GM03348 (cell line): Measurements from ENCODE around the gene PGAP3.
A peak's percentile ranks its signal among the peaks of the same experiment; 100 is the strongest.
"Not testable (repeated sequence)": the region's sequence is repeated elsewhere in the genome, so short reads cannot be mapped to it uniquely, and the experiment has no call there.

Experiments
- DNase-seq: peaks from one replicate; pipeline ENCODE4 v3.0.0; 2012; ENCODE audit warnings: low spot score

PGAP3 gene, protein sequence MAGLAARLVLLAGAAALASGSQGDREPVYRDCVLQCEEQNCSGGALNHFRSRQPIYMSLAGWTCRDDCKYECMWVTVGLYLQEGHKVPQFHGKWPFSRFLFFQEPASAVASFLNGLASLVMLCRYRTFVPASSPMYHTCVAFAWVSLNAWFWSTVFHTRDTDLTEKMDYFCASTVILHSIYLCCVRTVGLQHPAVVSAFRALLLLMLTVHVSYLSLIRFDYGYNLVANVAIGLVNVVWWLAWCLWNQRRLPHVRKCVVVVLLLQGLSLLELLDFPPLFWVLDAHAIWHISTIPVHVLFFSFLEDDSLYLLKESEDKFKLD

DNA sequence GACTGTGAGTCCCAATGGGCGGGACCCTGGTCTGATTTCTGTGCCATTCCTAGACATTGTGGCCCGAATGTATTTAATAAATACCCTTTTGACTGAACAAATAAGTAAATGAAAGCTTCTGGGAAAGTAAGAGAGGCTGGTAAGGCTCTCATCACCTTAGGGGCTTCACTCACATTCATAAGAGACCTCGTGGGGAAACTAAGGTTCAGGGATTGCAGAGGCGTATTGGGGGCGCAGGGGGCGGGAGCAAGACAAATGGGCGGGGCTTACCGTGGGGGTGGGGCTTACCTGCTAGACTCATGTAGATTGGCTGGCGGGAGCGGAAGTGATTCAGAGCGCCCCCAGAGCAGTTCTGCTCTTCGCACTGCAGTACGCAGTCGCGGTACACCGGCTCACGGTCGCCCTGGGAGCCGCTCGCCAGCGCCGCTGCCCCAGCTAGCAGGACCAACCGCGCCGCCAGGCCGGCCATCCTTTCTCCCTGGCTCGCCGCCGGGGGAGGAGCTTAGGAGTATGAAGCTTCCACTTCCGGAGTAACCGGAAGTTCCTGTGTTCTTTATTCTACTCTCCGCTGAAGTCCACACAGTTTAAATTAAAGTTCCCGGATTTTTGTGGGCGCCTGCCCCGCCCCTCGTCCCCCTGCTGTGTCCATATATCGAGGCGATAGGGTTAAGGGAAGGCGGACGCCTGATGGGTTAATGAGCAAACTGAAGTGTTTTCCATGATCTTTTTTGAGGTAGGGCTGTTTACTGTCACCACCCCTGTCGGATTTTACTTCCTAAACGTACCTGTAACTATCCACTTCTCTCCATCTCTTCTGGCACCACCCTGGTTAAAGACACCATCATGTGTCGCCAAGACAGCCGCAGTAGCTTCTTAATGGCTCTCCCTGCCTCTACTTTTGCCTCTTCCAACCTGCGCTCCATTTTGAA is at the start of gene PGAP3:
Gene PGAP3 (minus strand): TSS at position 512 of the 929 bp plus-strand sequence. CDS start 43 bp downstream, at position 469.
- peak; percentile 95 for DNase-seq

DNA sequence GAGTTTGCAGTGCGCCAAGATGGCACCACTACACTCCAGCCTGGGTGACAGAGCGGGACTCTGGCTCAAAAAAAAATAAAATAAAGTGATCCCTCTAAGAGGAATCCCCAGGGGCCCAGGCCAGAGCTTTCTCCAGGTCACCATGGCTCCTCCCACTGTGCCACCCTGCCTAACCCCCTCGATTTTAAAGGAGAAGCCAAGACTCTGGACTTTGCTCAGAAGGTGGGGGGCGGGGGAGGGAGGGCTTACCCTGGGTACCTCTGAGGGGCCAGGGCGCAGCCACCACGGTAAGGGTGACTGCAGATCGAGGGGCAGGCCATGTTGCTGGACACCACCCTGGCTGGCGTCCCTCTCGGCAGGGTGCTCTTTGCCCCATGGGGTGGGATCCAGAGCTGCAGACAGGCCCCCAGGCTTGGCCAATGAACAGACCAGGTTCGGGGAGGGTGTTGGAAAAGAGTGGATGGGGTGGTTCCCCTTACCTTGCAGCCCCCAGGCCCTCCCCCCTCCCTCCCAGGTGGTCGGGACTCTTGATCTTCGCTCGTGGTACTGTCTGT is 49.4 kb upstream of the PGAP3 start:
- DNase-seq, result no peak

DNA sequence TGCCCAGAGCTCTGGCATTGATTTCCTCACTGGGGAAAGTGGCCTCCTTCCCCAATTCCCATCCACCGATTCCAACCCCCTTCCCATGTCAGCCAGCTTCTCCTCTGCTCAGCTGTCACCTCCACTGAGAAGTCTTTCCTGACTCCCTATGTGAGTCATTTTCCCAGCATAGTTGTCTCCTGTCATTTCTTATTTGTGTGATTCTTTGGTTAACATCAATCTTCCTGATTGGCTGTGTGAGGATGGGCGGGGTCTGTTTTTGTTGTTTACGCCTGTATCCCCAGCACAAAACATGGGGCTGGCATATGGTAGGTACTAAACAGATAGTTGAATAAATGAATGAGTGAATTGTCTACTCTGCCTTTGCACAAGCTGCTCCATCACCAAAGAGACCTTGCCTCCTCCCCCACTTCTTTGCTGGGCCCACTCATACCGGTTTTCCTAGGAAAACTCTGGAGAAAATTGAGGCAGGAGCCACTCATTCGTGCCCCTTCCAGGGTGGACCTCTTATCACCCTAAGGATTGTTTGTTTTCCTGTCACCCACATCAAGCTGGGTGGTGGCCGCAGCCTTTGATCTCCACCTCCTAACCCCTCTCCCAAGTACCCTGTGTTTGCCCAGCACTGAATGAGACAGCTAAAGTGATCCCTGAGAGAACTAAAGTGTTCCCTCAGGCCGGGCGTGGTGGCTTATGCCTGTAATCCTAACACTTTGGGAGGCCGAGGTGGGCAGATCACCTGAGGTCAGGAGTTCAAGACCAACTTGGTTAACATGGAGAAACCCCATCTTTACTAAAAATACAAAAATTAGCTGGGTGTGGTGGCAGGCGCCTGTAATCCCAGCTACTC is 48.7 kb upstream of the PGAP3 start:
- DNase-seq, result no peak

DNA sequence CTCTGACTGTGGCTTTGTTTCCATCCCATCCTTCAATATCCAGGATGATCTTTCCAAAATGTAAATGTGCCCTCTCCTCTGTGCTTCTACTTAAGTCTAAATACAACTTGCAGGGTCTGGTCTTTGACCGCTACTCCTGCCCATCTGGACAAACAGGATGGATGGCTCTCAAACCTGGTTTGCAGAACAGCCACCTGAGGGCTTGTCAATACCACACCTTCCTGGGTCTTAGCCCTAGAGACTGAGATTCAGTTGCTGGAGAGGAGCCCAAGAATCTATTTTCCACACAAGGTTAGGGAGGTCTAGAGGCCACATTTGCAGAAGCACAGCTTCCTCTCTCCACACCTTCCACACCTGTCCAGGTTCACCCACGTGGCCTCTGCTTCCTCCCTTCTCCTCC is 48.0 kb upstream of the PGAP3 start:
- no peak for DNase-seq

DNA sequence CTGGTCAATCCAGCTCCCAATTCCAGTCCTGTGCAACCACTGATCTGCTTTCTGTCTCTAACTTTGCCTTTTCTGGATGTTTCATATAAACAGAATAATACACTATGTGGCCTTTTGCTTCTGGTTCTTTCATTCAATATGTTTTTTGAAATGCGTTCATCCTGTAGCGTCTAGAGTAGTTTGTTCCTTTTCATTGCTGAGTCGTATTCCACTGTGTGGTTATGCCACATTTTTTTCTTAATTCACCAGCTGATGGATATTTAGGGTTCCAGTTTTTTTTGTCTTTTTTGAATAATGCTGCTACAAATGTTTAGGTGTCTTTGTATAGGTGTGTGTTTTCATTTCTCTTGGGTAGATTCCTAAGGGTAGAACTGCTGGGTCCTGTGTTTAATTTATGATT is 44.7 kb upstream of the PGAP3 start:
- no peak for DNase-seq

DNA sequence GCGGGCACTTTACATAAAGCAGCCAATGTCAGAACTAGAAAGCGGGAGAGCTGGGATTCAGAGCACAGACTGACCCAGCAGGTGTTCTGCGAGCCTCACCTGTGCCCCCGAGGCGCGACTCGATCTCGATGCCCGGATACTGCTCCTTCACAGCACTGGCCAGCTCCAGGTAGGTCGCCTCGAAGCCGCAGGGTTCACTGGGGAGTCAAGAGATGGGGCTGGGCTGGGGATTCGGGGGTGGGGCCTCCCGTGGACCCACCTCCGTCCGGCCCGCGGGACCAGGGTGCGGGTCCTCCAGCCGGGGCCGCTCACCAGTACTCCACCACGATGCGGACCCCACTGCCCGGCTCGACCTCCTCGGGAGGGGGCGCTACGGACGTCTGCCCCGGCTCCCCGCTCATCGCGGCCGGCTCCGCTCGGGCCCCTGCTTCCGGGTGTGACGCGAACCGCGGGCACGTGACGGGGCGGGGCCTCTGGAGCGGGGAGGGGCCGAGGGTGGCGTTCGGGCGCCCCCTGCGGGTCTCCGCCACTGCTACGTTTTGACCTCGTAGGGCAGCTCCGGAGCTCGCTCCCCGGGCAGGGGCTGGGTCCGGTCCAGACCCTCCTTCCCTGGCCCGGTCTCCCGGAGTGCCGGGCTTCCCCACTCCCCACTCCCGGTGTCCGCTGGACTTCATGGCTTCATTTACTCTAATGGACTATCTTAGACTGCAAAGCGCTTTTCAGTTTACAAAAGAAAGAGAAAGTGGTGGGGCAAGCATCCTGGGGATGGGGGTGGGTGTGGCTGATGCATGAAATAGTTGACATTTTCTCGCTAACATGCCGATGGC is 42.5 kb upstream of the PGAP3 start, which contains the start of gene MIEN1:
Gene MIEN1 (minus strand): TSS at position 438 of the 827 bp plus-strand sequence. CDS start 37 bp downstream, at position 401.
- peak; percentile 99 for DNase-seq

DNA sequence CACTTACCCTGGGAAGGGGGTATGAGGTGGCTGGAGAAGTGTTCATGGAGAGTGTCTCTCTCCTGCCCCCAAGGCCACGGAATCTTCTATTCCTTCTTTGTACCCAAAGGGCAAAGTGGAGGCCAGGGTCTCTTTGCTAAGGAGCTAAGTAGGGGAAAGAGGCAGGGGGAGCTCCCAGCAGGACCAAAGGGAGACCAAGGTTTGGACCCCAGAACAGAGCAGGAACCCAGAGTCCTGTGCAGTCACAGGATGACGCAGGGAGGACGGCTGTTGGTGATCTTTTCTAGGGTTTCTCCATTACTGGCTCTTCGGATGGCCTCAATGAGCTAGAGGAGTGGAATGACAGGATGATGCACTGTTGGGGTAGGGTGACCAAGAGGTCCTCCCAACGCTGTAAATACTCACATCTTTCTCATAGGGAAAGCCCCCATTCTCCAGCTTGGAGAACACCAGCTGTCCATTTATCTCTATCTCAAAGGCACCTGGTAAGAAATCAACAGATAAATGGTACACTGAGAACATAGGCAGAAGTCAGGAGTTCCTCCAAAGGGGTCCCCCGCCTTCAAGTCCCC is 41.5 kb upstream of the PGAP3 start:
- no peak for DNase-seq

DNA sequence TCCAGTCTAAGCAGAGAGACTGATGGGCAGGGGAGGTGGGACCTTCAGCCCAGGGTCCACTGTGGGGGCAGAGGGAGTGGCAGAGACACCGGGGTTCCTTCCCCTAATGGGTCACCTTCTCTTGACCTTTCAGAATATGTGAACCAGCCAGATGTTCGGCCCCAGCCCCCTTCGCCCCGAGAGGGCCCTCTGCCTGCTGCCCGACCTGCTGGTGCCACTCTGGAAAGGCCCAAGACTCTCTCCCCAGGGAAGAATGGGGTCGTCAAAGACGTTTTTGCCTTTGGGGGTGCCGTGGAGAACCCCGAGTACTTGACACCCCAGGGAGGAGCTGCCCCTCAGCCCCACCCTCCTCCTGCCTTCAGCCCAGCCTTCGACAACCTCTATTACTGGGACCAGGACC is 39.7 kb upstream of the PGAP3 start:
- no peak for DNase-seq

DNA sequence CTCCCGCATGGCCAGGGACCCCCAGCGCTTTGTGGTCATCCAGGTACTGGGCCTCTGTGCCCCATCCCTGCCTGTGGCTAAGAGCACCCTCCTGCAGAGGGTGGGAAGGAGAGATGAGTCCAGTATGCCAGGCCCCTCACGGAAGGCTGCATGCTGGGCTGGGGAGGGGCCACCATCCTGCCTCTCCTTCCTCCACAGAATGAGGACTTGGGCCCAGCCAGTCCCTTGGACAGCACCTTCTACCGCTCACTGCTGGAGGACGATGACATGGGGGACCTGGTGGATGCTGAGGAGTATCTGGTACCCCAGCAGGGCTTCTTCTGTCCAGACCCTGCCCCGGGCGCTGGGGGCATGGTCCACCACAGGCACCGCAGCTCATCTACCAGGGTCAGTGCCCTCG is 38.8 kb upstream of the PGAP3 start:
- no peak for DNase-seq

DNA sequence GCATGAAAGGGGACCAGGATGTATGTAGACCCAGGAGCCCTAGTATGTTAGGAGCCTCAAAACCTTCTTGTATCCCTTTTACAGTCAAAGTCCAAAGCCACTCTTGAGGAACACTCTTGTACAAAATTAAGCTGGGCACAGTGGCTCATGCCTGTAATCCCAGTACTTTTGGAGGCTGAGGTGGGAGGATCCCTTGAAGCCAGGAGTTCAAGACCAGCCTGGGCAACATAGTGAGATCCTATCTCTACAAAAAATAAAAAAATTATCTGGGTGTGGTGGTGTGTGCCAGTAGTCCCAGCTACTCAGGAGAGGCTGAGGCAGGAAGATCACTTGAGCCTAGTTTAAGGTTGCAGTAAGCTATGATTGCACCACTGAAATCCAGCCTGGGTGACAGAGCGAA is 38.1 kb upstream of the PGAP3 start:
- not testable (repeated sequence) for DNase-seq

DNA sequence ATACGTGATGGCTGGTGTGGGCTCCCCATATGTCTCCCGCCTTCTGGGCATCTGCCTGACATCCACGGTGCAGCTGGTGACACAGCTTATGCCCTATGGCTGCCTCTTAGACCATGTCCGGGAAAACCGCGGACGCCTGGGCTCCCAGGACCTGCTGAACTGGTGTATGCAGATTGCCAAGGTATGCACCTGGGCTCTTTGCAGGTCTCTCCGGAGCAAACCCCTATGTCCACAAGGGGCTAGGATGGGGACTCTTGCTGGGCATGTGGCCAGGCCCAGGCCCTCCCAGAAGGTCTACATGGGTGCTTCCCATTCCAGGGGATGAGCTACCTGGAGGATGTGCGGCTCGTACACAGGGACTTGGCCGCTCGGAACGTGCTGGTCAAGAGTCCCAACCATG is 36.9 kb upstream of the PGAP3 start:
- no peak for DNase-seq

DNA sequence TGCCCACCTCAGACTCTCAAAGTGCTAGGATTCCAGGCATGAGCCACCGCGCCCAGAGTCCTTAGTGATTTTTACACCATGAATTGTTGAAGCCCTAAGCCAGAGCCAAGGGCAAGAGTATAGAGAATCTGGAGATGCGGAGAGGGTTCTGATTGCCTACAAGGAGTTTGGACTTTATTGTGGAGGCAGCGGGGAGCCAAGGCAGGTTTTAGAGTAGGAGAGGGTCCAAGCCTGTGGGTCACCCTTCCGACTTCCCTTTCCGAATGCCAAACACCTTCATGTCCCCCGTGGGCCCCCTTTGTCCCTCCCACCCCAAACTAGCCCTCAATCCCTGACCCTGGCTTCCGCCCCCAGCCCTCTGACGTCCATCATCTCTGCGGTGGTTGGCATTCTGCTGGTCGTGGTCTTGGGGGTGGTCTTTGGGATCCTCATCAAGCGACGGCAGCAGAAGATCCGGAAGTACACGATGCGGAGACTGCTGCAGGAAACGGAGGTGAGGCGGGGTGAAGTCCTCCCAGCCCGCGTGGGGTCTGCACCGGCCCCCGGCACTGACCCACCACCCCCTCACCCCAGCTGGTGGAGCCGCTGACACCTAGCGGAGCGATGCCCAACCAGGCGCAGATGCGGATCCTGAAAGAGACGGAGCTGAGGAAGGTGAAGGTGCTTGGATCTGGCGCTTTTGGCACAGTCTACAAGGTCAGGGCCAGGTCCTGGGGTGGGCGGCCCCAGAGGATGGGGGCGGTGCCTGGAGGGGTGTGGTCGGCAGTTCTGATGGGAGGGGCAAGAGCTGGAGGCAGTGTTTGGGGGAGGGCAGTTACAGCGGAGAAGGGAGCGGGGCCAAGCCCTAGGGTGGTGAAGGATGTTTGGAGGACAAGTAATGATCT is 35.4 kb upstream of the PGAP3 start:
- no peak for DNase-seq

DNA sequence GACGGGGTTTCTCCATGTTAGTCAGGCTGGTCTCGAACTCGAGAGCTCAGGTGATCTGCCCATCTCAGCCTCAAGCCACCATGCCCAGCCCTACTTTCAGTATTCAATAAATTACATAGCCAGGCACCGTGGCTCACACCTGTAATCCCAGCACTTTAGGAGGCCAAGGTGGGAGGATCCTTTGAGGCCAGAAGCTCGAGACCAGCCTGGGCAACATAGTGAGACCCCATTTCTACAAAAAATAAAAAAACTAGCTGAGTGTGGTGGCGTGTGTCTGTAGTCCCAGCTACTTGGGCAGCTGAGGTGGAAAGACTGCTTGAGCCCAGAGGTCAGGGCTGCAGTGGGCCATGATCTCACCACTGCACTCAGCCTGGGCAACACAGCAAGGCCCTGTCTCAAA is 34.2 kb upstream of the PGAP3 start:
- no peak for DNase-seq

DNA sequence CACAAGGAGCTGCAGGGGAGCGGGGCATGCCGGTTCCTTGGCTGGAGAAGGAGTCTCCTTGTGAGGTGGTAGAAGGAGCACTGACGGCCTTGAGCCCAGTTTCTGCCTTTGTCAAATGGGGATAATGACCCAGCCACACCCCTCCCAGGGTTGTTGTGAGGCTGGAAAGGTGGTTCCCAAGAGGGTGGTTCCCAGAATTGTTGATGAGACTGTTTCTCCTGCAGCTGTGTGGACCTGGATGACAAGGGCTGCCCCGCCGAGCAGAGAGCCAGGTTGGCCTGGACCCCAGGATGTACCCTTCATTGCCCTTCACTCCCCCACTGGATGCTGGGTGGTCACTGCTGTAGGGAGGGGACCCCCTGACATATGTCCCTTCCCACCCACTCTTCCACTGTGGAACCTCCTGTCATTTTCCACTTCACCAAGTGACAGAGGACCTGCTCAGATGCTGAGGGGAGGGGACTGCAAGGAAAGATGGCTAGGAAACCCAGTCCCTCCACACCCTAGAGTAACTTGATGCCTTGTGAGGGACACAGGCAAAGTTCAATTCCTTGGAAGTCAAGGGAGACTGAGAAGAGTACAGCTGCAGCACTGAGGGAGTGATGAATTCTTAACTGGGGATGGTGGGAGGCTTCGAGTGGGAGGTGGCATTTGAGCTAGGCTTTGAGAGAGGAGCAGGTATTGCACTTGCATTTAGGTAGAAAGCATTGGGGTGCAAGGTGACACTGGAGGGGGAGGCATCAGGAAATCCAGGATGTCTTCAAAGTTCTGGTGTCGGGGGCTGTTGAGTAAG is 31.9 kb upstream of the PGAP3 start:
- no peak for DNase-seq

DNA sequence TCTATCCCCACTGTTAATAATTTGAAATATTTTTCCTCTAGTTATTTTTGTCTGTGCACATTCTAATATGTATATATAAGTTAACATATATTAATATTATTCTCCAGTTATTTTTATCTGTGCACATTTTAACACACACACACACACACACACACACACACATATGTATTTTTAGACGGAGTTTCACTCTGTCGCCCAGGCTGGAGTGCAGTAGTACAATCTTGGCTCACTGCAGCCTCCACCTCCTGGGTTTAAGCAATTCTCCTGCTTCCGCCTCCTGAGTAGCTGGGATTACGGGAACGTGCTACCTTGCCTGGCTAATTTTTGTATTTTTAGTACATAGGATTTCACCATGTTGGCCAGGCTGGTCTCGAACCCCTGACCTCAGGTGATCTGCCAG is 29.8 kb upstream of the PGAP3 start:
- DNase-seq, result no peak

DNA sequence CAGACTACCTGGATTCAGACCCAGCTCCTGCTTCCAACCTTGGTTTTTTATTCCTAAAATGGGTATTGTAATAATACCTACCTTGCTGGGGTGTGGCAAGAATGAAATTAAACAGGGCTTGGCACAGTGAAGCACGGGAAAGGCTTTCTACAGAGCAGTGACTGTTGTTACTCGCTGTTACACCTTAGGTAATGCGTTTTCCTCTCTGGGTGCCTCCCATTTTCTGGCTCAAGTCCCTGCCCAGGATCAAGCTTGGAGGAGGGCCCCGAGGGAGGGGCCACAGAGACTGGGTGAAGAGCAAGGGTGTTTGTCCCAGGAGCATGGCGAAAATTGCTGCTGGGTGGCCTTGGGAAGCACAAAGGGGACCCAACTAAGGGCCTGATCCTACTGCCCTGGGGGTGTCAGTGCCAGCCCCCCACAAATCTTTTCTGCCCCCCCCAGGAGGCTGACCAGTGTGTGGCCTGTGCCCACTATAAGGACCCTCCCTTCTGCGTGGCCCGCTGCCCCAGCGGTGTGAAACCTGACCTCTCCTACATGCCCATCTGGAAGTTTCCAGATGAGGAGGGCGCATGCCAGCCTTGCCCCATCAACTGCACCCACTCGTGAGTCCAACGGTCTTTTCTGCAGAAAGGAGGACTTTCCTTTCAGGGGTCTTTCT is 29.2 kb upstream of the PGAP3 start:
- DNase-seq, result no peak

DNA sequence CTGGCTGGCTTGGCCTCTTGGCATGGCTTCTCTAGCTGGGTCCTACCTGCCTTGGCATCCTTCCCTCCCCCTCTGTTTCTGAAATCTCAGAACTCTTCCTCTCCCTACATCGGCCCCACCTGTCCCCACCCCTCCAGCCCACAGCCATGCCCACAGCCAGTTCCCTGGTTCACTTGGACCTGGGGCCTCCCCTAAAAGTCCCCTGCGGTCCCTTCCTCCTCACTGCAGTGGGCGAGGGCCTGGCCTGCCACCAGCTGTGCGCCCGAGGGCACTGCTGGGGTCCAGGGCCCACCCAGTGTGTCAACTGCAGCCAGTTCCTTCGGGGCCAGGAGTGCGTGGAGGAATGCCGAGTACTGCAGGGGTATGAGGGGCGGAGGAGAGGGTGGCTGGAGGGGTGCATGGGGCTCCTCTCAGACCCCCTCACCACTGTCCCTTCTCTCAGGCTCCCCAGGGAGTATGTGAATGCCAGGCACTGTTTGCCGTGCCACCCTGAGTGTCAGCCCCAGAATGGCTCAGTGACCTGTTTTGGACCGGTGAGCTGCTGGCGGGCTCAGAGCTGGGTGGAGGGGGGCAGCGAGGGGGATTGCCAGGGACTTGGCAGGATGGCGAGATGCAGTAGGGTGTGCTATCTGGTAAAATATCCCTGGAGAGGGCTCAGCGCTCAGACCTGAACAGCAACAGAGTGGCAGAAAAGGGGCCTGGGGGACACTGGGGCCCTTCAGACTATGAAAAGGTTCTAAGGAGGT is 28.4 kb upstream of the PGAP3 start:
- DNase-seq, result no peak
